Heart left ventricle (tissue), 16 donors: ENCODE data around the gene TMEM37. TPM values are rescaled to one million over a fixed set of nuclear protein-coding genes. Genes with fewer than 3 reads are reported as not detected.

Experiments used
- ATAC-seq, 4 donors: fragments of 200-7000 bp; cut with Tn5 transposase; one replicate each; pipeline ENCODE4 v1.9.1; 2020 to 2022; ENCODE audit warnings: moderate library complexity in 4 of 4, mild to moderate bottlenecking in 3 of 4, moderate number of reproducible peaks in 1 of 4
- DNase-seq, 5 donors: peaks; one replicate each; pipeline ENCODE4 v3.0.0-alpha.2; 2020
- H3K27ac ChIP-seq, 12 donors: fragments of 200-600 bp; sonication (generic) in 4 of 12; one replicate each; pipeline versions ENCODE4 v1.5.0 to v1.8.0; 2016 to 2022; ENCODE audit warnings: mild to moderate bottlenecking in 2 of 12
- H3K27me3 ChIP-seq, 9 donors: fragments of 200-600 bp; sonication (generic) in 2 of 9; one replicate each; pipeline versions ENCODE4 v1.5.1 to v1.8.0; 2016 to 2022; ENCODE audit warnings: mild to moderate bottlenecking in 3 of 9
- H3K36me3 ChIP-seq, 9 donors: fragments of 200-600 bp; sonication (generic) in 2 of 9; one replicate each; pipeline versions ENCODE4 v1.5.0 to v1.8.0; 2018 to 2022; ENCODE audit warnings: mild to moderate bottlenecking in 2 of 9
- H3K4me1 ChIP-seq, 12 donors: fragments of 200-600 bp; sonication (generic) in 4 of 12; one replicate each; pipeline versions ENCODE4 v1.5.0 to v1.8.0; 2016 to 2022; ENCODE audit warnings: mild to moderate bottlenecking in 3 of 12
- H3K4me3 ChIP-seq, 12 donors: fragments of 200-600 bp; sonication (generic) in 4 of 12; one replicate each; pipeline versions ENCODE4 v1.5.0 to v1.8.0; 2017 to 2022; ENCODE audit warnings: mild to moderate bottlenecking in 9 of 12, moderate library complexity in 4 of 12
- H3K9me3 ChIP-seq, 12 donors: fragments of 200-600 bp; sonication (generic) in 4 of 12; one replicate each; pipeline versions ENCODE4 v1.5.0 to v1.8.0; 2016 to 2022; ENCODE audit warnings: mild to moderate bottlenecking in 1 of 12
- POLR2A ChIP-seq, 2 donors: fragments of 450-650 bp; IDR thresholded peaks; one replicate each; pipeline ENCODE4 v1.6.1; 2017; ENCODE audit warnings: antibody characterized with exemption in 2 of 2, mild to moderate bottlenecking in 2 of 2, moderate library complexity in 2 of 2
- WGBS, 4 donors: extraction: QIAGEN DNeasy Blood & Tissue Kit in 2 of 4; methylation state at CpG; one replicate each; pipeline versions ENCODE4 v1.1.5 to v1.1.7; 2013 to 2018; 5-methylcytosine and 5-hydroxymethylcytosine counted together
- intact Hi-C, 10 donors: fragments of 100-400 bp; cut with DNase I; formaldehyde crosslinking; loops; one replicate each; pipeline versions ENCODE4 v1.11.1 to v1.14.2; 2022
- polyA plus RNA-seq, 2 donors: library from polyadenylated mRNA; stranded (reverse); fragments of 200-250 nt; gene quantifications; one replicate each; pipeline ENCODE4 v1.2.3, GENCODE V29; 2013
- total RNA-seq, 9 donors: library from RNA; depleted of rRNA in 2 of 9; stranded (reverse); fragments of >200 nt in 2 of 9; fragmentation: NEBNext Ultra II Directional in 3 of 9; extraction: Animal tissue kit (Norgen Biotek cat#: 25700) in 3 of 9; gene quantifications; one replicate each; pipeline versions ENCODE4 v1.1.0 to v1.2.4, GENCODE V29; 2016 to 2023
- TF ChIP-seq, protein P1 (sequence below), 12 donors: fragments of 200-600 bp; sonication (generic) in 4 of 12; IDR thresholded peaks; one replicate each; pipeline versions ENCODE4 v1.5.0 to v1.8.0; 2018 to 2022; ENCODE audit warnings: antibody characterized with exemption in 12 of 12, mild to moderate bottlenecking in 5 of 12
- donor health status: ischemic (EF 13 %, LVEDD 7.1; RV severe dilation, severe dysfunction).
- donor health status: healthy with polysubstance abuse.
- donor health status: DM: no; HTN: yes; CAD: no.
- donor health status: DM: no; HTN: no; CAD: no.
- donor health status: ischemic (EF 25% LVEDD 6.9; RV normal size, moderate dysfunction).
- donor health status: ischemic (EF 25% LVEDD 5.7; RV mildly dilated, moderate dysfunction).
- donor health status: healthy.
- donor health status: DM: yes; HTN: yes; CAD: no.
- donor health status: ischemic (EF 35%, LVEDD 5.7; RV mildly dilated, moderate dysfunction).
- donor health status: nonischemic (EF 11% LVEDD 7.7; RV severe dilation, severe dysfunction).
- donor health status: DM: yes; HTN: yes; CAD: no.
- donor health status: PGD.
- donor health status: ischemic (EF 29% LVEDD 5.4; RV normal size, mild dysfunction).
- donor health status: nonischemic (EF 23%, LVEDD 6.1; RV moderate dilation, normal function).

TMEM37 gene
- total and polyA plus RNA-seq, 11 donors, result 0.75 to 24.6 (median 1.6) TPM

DNA sequence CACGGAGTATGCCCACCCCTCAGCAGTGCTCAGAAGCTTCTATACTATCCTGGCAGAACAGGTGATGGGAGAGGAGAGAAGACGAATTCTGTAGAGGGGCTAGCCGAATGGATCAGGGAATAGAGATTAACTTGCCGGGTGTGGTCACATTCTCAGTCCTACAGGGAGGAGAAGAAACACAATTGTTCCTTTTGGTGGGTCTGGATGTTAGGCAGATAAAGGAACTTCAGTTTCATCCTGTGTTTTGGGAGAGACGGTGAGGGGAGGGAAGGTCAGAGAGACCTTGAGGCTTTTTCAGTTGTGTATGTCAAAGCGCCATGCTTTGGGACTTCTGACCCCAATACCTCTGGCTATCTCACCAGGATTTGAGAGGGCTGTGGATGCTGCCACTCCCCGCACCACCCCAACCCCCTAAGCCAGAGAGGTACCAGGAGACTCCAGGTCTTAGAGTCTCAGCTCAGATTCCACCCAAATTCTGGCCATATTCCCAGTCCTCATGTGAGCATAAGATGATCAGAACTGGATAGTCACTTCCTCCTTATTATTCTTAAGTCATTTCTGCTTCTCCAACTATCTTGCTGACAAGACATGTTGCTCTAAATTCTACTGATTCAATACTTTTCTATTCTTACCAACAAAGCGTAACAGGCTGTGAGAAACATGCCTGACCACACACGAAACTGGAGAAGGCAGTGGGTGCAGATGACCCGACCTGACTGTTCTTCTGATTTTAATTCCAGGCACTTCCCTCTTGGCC, 2.3 kb upstream of the TMEM37 start:
- WGBS, 4 donors, result 75 to 85% (median 84%) methylated on average over 10 of the region's 10 CpGs
- TF ChIP-seq POLR2A (IDR thresholded peaks at IDR 0.05), result no peak
- TF ChIP-seq, protein P1, sequence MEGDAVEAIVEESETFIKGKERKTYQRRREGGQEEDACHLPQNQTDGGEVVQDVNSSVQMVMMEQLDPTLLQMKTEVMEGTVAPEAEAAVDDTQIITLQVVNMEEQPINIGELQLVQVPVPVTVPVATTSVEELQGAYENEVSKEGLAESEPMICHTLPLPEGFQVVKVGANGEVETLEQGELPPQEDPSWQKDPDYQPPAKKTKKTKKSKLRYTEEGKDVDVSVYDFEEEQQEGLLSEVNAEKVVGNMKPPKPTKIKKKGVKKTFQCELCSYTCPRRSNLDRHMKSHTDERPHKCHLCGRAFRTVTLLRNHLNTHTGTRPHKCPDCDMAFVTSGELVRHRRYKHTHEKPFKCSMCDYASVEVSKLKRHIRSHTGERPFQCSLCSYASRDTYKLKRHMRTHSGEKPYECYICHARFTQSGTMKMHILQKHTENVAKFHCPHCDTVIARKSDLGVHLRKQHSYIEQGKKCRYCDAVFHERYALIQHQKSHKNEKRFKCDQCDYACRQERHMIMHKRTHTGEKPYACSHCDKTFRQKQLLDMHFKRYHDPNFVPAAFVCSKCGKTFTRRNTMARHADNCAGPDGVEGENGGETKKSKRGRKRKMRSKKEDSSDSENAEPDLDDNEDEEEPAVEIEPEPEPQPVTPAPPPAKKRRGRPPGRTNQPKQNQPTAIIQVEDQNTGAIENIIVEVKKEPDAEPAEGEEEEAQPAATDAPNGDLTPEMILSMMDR (IDR thresholded peaks at IDR 0.05), result no peak
- no peak for DNase-seq
- Histone ChIP-seq H3K36me3 (no peaks in the 10 kb centered on the region), H3K4me1 (peaks cover 0 to 56% (median 11%) of the 10 kb centered on the region in 12 donors), H3K27me3 (peaks cover 0 to 23% (median 0%) of the 10 kb centered on the region in 9 donors), H3K4me3 (no peak overlapping the region), H3K27ac (peak overlapping the region in 4 of 12 donors; percentile 13 to 81 (median 44)), H3K9me3 (no peaks in the 10 kb centered on the region)
- peak in 2 of 4 donors; percentile 4 to 34 for ATAC-seq
- intact Hi-C loops, result loop anchor here in 1 of 10 donors (5.0 kb wide), 1 partner anchor 33 kb away; no protein-coding TSS in a partner anchor

DNA sequence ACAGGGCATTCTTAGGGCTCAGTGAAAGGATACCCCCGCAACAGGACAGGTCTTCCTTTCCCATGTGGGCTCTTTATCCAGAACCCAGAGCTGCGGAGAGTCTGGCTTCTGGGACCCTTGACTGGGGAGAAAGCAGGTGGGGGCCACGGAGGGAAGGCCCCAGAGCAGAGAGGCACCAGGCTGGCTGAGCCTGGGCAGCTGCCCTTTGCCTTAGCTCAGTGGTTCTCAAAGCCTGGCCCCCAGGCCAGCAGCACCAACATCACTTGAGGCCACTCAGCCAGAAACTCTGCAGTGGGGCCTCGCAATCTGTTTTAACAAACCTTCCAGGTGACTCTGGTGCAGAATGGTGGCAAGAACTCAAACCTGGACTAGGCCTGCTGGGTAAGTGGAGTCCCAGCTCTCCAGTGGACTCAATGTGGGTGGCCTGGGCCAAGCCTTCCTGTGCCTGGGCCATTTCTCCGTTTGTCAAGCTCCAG, 1.6 kb upstream of the TMEM37 start:
- DNase-seq (no peak), ATAC-seq (no peak)
- 93 to 100% (median 96%) methylated on average over 5 of the region's 5 CpGs for WGBS, 4 donors
- Histone ChIP-seq H3K27ac (peak overlapping the region in 3 of 12 donors; percentile 13 to 81 (median 56)), H3K36me3 (no peaks in the 10 kb centered on the region), H3K4me1 (peaks cover 0 to 56% (median 11%) of the 10 kb centered on the region in 12 donors), H3K27me3 (peaks cover 0 to 23% (median 0%) of the 10 kb centered on the region in 9 donors), H3K9me3 (no peaks in the 10 kb centered on the region), H3K4me3 (no peak overlapping the region)
- TF ChIP-seq POLR2A (IDR thresholded peaks at IDR 0.05), result no peak
- TF ChIP-seq, protein P1 (IDR thresholded peaks at IDR 0.05), result no peak
- intact Hi-C loops, result no loop called here

DNA sequence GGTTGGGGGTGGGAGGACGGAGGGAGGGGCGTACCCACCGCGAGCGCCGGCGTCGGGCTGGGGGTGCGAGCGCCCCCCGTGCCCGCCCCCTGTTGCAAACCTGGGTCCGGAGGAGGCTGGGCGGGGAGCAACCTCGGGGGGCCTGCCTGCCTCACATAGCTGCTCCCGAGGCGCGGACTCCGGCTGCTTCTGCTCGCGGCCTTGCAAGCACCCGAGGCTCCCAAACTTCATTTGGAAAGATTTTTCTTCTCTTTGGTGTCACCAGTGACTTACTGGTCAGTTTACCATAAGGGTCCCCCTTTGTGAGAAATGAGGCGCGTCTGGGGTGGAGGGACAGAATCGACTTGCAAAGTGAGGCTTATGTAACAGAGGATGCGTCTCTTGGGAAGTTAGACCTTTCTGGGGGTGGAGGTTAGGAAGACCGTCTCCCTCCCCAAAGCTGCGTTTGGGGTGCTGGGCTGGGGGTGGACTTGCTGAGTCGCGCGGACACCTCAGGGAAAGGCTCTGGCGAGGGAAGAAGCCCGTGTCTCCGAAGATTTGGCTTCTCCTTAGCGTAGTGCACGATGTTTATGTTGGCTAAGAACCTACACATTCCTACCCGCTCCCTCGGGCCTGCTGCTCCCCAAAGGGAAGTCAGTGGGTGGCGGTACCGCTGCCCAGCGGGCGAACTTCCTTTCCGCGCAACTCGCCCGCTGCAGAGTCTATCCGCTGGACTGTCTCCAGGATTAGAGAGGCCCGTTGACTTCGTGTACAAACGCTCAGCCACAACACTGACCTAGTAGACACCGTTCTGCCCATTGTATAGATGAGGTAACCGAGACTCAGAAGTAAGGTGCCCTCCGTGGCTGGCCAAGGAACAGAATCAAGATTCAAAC, 559 bp downstream of the TMEM37 start:
- intact Hi-C loops, result no loop called here
- TF ChIP-seq POLR2A (IDR thresholded peaks at IDR 0.05), result no peak
- TF ChIP-seq, protein P1 (IDR thresholded peaks at IDR 0.05), result no peak
- Histone ChIP-seq H3K9me3 (no peaks in the 10 kb centered on the region), H3K4me1 (peaks cover 0 to 45% (median 11%) of the 10 kb centered on the region in 12 donors), H3K4me3 (peak overlapping the region; percentile 13 to 68 (median 56)), H3K36me3 (no peaks in the 10 kb centered on the region), H3K27me3 (peaks cover 0 to 23% (median 0%) of the 10 kb centered on the region in 9 donors), H3K27ac (peak overlapping the region in 6 of 12 donors; percentile 14 to 83 (median 45))
- 20 to 48% (median 24%) methylated on average over 30 to 53 of the region's 53 CpGs for WGBS, 4 donors
- peak in 3 of 5 donors; percentile 31 to 62 (median 34) for DNase-seq
- ATAC-seq, result peak in 1 of 4 donors; percentile 26
